Kasumi-1 (cell line): Measurements from ENCODE around the gene HEMGN.
"Not testable (repeated sequence)": the region's sequence is repeated elsewhere in the genome, so short reads cannot be mapped to it uniquely, and the experiment has no call there.

Source experiments
- DNase-seq, 2 experiments: peaks; one replicate each; lab custom pipeline; 2025; lab: John Stamatoyannopoulos, UW

The HEMGN gene

DNA sequence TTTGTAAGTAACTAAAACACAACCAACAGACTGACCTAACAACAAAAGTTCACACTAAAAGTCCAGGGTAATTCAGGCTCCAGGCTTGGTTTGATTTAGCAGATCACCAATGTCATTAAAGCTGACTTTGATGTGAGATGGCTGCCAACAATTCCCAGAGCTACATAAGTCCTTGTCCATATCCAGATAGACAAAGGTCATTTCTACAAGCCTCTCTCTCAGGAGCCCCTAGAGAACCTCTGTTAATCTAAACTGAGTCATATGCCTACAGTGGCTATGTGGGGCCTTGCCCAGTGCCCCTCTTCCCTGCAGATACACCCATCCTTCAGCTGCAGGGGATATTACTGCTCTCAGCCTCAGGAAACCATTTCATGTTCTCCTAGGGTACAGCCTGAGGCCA, 26.9 kb upstream of the HEMGN start:
- DNase-seq, result no peak

DNA sequence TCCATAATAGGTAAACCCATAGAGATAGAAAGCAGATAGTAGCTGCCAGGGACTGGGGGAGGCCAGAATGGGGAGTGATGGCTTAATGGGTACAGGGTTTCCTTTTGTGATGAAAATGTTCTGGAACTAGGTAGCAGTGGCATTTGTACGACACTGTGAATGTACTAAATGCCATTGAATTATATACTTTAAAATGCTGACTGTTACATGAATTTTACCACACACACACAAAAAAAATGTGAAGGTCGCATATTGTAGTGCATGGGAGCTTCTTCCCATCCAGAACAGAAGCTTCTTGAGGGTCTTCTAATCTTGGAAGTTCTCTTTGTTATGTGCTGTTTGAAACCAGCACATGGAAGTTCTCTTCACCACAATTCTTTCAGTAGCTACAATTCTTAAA, 25.3 kb upstream of the HEMGN start:
- no peak for DNase-seq

- DNase-seq, result no peak
Observed at GRCh38 chr9:97962575-97962974, 24.6 kb upstream of the HEMGN start.

DNA sequence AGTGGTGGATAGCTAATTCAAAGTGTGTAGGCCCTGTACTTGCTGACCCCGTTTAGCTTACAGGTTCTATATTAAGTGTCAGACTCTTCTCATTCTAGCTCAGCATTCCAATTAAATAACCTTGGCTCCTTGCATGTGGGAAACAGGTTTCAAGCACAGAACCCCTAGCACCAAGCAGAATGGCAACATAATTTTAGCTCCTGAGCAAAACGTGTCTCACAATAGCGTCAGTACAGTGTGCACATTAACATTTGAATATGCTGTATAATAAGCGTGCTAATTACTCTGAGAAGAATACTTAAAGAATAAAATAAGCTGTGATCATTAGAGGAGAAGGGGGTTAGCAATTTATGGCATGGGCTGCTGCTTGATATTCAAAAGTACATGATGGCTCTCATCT, 24.2 kb upstream of the HEMGN start:
- no peak for DNase-seq

- no peak for DNase-seq
Observed at GRCh38 chr9:97961361-97961760, 23.4 kb upstream of the HEMGN start.

- DNase-seq, result not testable (repeated sequence)
Observed at GRCh38 chr9:97960678-97961328, 22.8 kb upstream of the HEMGN start.

GRCh38 chr9:97959585-97959984, 21.6 kb upstream of the HEMGN start:
- DNase-seq, result no peak

DNA sequence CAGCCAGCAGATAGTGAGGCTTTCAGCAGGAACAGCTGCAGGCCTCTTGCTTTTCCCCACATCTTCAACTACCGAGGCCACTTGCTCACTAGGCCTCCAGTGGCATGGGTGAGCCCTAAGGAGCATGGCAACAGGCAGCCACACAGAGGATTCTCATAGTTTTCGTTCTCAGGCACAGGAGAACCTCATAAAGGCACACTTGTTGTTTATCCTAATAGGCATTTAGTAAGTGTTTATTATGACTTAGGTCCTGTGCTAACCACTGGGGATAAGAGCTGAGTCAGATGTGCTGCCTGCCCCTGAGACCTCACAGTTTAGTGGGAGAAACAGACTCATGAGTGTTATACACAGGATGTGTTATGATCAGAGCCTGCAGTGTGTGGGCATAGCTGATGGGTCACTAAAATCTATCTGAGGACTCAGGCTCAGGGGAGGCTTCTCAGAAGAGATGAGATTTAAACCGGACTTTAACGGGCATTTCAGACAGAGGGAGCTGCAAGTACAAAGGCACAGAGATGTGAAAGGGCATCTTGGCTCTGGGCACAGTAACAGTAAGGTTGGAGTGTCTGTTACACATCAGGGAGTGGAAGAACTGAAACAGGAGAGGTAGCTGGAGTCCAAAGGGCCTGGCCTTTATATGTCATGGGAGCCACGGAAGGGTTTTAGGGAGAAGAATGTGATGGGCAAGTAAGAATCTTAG, 21.0 kb upstream of the HEMGN start:
- no peak for DNase-seq

- no peak for DNase-seq
Observed at GRCh38 chr9:97956331-97956730, 18.4 kb upstream of the HEMGN start.

GRCh38 chr9:97954550-97954989, 16.6 kb upstream of the HEMGN start:
- DNase-seq, result peak; percentile 21 to 35

DNA sequence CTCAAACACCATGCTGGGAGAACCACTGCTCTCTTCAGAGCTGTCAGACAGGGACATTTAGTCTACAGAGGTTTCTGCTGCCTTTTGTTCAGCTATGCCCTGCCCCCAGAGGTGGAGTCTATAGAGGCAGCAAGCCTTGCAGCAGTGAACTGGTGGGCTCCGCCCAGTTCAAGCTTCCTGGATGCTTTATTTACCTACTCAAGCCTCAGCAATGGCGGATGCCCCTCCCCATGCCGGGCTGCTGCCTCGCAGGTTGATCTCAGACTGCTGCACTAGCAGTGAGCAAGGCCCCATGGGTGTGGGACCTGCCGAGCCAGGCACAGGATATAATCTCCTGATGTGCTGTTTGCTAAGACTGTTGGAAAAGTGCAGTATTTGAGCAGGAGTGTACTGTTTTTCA, 12.9 kb upstream of the HEMGN start:
- not testable (repeated sequence) for DNase-seq

DNA sequence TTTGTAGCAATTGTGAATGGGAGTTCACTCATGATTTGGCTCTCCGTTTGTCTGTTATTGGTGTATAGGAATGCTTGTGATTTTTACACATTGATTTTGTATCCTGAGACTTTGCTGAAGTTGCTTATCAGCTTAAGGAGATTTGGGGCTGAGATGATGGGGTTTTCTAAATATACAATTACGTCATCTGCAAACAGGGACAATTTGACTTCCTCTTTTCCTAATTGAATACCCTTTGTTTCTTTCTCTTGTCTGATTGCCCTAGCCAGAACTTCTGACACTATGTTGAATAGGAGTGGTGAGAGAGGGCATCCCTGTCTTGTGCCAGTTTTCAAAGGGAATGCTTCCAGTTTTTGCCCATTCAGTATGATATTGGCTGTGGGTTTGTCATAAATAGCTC, 9.1 kb upstream of the HEMGN start:
- not testable (repeated sequence) for DNase-seq

- not testable (repeated sequence) for DNase-seq
Observed at GRCh38 chr9:97945470-97945869, 7.5 kb upstream of the HEMGN start.

DNA sequence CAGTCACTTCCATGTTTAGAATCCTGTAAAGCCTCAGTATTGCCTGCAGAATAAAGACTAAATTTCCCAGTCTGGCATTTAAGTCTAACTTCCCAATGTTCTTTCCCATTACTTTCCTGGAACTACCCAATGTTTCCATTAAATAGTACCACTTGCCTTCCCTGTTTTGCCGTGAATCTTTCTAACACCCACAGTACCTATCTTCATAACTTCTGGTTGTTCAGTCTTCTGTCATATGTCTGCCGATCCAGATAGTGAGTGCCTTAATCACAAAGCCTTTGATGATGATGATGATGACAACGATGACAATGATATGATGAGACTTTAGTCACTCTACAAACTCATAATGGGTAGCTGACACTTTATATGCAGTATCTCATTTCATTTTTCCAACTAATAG, 6.6 kb upstream of the HEMGN start:
- no peak for DNase-seq

DNA sequence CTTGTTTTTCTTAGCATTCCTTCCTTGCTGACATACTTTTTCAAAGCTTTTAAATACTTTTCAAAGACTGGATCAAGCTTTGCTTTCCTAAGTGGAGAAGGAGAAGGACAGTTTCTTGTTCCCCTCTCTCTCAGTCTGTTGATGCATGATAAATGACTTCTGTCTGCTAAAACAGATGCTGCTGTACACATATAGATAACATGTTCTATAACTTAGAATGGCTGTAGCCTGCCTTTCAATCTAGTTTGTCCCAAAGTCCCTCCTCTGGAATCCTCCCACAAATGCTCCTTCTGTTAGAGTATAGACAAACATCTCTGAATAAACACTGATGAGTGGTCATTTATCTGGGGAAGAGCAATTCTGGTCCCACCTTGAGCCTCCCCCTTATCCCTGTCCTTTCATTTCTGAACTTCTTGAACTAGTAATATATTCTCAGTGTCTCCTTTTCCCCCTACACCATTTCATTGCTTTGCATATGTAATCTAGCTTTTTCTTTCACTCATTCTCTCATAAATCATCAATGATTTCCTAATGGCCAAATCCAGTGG, 5.4 kb upstream of the HEMGN start:
- no peak for DNase-seq

- DNase-seq, result no peak
Observed at GRCh38 chr9:97941323-97941722, 3.4 kb upstream of the HEMGN start.

- no peak for DNase-seq
Observed at GRCh38 chr9:97940741-97941140, 2.8 kb upstream of the HEMGN start.

GRCh38 chr9:97940233-97940632, 2.3 kb upstream of the HEMGN start:
- DNase-seq, result no peak

DNA sequence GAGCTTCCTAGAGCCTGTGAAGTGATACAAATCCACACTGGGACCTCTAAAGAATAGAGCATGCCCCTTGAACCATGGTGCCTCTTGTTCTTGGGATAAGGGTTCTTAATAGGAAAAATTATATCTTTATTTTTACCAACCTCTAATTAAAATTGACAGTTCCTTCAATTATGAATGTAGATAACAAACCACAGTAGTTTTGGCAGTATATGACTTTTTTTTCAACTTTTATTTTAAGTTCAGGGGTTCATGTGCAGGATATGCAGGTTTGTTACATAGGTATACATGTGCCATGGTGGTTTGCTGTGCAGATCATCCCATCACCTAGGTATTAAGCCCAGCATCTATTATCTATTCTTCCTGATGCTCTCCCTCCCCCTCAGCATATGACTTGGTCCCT, 974 bp downstream of the HEMGN start:
- DNase-seq, result no peak

DNA sequence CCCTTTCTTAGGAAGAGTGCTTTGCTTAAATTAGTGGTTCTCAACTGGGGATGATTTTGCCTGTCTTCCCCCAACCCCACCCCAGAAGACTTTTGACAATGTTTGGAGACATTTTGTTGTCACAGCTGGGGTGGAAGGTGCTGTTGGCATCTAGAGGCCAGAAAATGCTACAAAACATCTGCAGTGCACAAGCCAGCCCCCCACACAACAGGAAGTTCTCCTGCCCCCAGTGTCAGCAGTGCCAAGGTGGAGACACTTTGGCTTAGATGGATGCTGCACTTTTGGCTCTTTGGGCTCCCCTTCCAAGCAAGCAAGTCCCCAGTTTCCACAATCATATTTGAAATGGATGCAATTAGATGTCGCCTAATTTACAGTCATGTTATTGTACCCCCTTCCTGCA, 2.7 kb downstream of the HEMGN start:
- DNase-seq, result no peak

DNA sequence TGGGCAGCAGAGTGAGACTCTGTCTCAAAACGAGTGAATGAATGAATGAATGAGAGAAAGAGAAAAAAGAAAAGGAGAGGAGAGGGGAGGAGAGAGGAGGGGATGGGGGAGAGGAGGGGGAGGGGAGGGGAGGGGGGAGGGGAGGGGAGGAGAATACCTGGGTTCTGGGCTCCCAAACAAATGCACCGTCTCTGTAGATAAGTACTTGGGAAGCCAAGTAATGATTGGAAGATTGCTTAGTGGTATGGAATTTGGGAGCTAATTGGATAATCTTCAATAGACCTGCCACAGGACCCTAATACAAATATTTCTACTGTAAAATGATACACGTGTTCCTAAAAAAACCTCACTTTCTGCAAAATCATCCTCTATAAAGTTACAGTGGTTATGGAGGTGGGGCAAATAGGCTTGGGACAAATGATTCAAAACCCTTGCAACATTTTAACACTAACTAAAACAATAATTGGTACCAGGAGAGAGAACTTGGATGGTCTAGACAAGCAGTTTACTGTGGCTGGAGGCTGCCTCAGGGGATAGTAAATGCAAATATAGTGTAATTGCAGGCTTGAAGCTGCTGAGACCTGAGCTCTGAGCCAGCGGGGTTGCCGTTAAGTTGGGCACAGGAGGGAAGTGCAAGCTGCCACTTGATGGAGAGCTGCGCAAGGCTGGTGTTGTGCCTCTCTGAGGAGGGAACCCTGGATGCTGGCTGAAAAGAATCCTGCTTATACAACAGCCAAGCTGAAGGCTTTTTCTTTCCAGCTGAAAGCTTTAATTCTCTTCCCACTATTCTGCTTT, 3.5 kb downstream of the HEMGN start:
- no peak for DNase-seq

GRCh38 chr9:97933297-97933998, 4.5 kb downstream of the HEMGN start:
- DNase-seq, result no peak
